ENCODE measurements around the gene TPCN2.

- TF ChIP-seq EZH2 (IDR thresholded peaks at IDR 0.05; ENCODE audit: insufficient read depth, low read length) = no peak
- no peak for TF ChIP-seq CTCF (IDR thresholded peaks at IDR 0.05; ENCODE audit: insufficient read depth, low read depth, low read length)
Measured at GRCh38 chr11:69083531-69084247, 35.0 kb downstream of the TPCN2 start.
